Stimulated activated naive CD8-positive, alpha-beta T cell treated with anti-CD3 and anti-CD28 coated beads, Interleukin-15, Interleukin-2, amounts not matched to agents 100 ng/mL and 50 ng/mL, for 24 hours (primary cell): Measurements from ENCODE around the gene AMY2B.
"Not testable (repeated sequence)": the region's sequence is repeated elsewhere in the genome, so short reads cannot be mapped to it uniquely, and the experiment has no call there.

ENCODE experiments used
- H3K27ac Mint-ChIP-seq: one replicate; pipeline ENCODE4 v1.8.0; 2021; ENCODE audit warnings: mild to moderate bottlenecking, mixed read lengths
- H3K27me3 Mint-ChIP-seq: one replicate; pipeline ENCODE4 v1.8.0; 2021; ENCODE audit warnings: mixed read lengths
- H3K36me3 Mint-ChIP-seq: one replicate; pipeline ENCODE4 v1.8.0; 2021; ENCODE audit warnings: low read depth, mixed read lengths
- H3K4me1 Mint-ChIP-seq: one replicate; pipeline ENCODE4 v1.8.0; 2021; ENCODE audit warnings: low read depth, mixed read lengths
- H3K4me3 Mint-ChIP-seq: one replicate; pipeline ENCODE4 v1.8.0; 2021; ENCODE audit warnings: mild to moderate bottlenecking, mixed read lengths
- H3K9me3 Mint-ChIP-seq: one replicate; pipeline ENCODE4 v1.8.0; 2021; ENCODE audit warnings: mixed read lengths

The AMY2B gene

GRCh38 chr1:103576065-103576464, 4.7 kb downstream of the AMY2B start:
- Mint-ChIP-seq H3K36me3 (peaks cover 17% of the 10 kb centered on the region), H3K27me3 (no peaks in the 10 kb centered on the region), H3K4me1 (peaks cover 5% of the 10 kb centered on the region), H3K4me3 (no peak overlapping the region), H3K9me3 (no peaks in the 10 kb centered on the region), H3K27ac (no peak overlapping the region)

GRCh38 chr1:103576784-103577183, 5.4 kb downstream of the AMY2B start:
- not testable (repeated sequence) for H3K27me3 Mint-ChIP-seq, H3K9me3 Mint-ChIP-seq, H3K4me1 Mint-ChIP-seq, H3K4me3 Mint-ChIP-seq, H3K27ac Mint-ChIP-seq
- peaks cover 16% of the 10 kb centered on the region for H3K36me3 Mint-ChIP-seq

GRCh38 chr1:103582464-103582863, 11.1 kb downstream of the AMY2B start:
- Mint-ChIP-seq H3K4me3 (no peak overlapping the region), H3K4me1 (no peaks in the 10 kb centered on the region), H3K36me3 (peaks cover 8% of the 10 kb centered on the region), H3K27me3 (no peaks in the 10 kb centered on the region), H3K9me3 (no peaks in the 10 kb centered on the region), H3K27ac (no peak overlapping the region)

GRCh38 chr1:103583887-103584286, 12.5 kb downstream of the AMY2B start:
- Mint-ChIP-seq H3K4me1 (no peaks in the 10 kb centered on the region), H3K9me3 (peaks cover 4% of the 10 kb centered on the region), H3K27me3 (no peaks in the 10 kb centered on the region), H3K36me3 (peaks cover 4% of the 10 kb centered on the region), H3K27ac (no peak overlapping the region), H3K4me3 (no peak overlapping the region)

GRCh38 chr1:103584537-103584936, 13.1 kb downstream of the AMY2B start:
- Mint-ChIP-seq H3K9me3 (peaks cover 8% of the 10 kb centered on the region), H3K4me3 (no peak overlapping the region), H3K4me1 (no peaks in the 10 kb centered on the region), H3K36me3 (no peaks in the 10 kb centered on the region), H3K27ac (no peak overlapping the region), H3K27me3 (no peaks in the 10 kb centered on the region)

GRCh38 chr1:103602740-103603139, 31.4 kb downstream of the AMY2B start:
- not testable (repeated sequence) for H3K36me3 Mint-ChIP-seq, H3K4me3 Mint-ChIP-seq, H3K9me3 Mint-ChIP-seq, H3K27ac Mint-ChIP-seq, H3K27me3 Mint-ChIP-seq, H3K4me1 Mint-ChIP-seq

- Mint-ChIP-seq H3K4me1 (no peaks in the 10 kb centered on the region), H3K4me3 (no peak overlapping the region), H3K27me3 (no peaks in the 10 kb centered on the region), H3K27ac (no peak overlapping the region), H3K36me3 (no peaks in the 10 kb centered on the region), H3K9me3 (no peaks in the 10 kb centered on the region)
Observed at GRCh38 chr1:103616362-103616761, 45.0 kb downstream of the AMY2B start.

GRCh38 chr1:103616994-103617477, 45.6 kb downstream of the AMY2B start, which contains the start of gene AMY2A:
Gene AMY2A (plus strand): TSS chr1:103617427. CDS start chr1:103617441, 14 bp downstream.
- not testable (repeated sequence) for H3K36me3 Mint-ChIP-seq, H3K27ac Mint-ChIP-seq, H3K9me3 Mint-ChIP-seq, H3K27me3 Mint-ChIP-seq, H3K4me1 Mint-ChIP-seq, H3K4me3 Mint-ChIP-seq

- H3K27ac Mint-ChIP-seq, H3K27me3 Mint-ChIP-seq, H3K4me3 Mint-ChIP-seq, H3K9me3 Mint-ChIP-seq, H3K36me3 Mint-ChIP-seq, H3K4me1 Mint-ChIP-seq: not testable (repeated sequence)
Observed at GRCh38 chr1:103627436-103627835, 56.0 kb downstream of the AMY2B start.
